RWPE2 (cell line): ENCODE measurements around the gene SGCG.

Experiments
- ATAC-seq: fragments of 200-7000 bp; cut with Tn5 transposase; 3 replicates; pipeline ENCODE4 v1.9.1; 2021; ENCODE audit warnings: low read depth
- DNase-seq: peaks from one replicate; pipeline ENCODE4 v3.0.0-alpha.2; 2020; ENCODE audit warnings: low spot score
- H3K27ac ChIP-seq: fragments of 450-650 bp; 2 replicates; pipeline ENCODE4 v1.5.1; 2017; ENCODE audit warnings: mild to moderate bottlenecking; ENCODE audit not compliant: poor library complexity, severe bottlenecking
- H3K27me3 ChIP-seq: fragments of 250-450 bp; sonication (Bioruptor Pico); 2 replicates; pipeline ENCODE4 v1.5.1; 2021; ENCODE audit warnings: mild to moderate bottlenecking, moderate library complexity; ENCODE audit not compliant: insufficient read depth, poor library complexity, severe bottlenecking
- H3K36me3 ChIP-seq: fragments of 250-450 bp; sonication (Bioruptor Pico); 2 replicates; pipeline ENCODE4 v1.5.1; 2020; ENCODE audit warnings: low read depth, mild to moderate bottlenecking, moderate library complexity
- H3K4me1 ChIP-seq: fragments of 250-450 bp; sonication (Bioruptor Pico); 2 replicates; pipeline ENCODE4 v1.5.1; 2021; ENCODE audit warnings: mild to moderate bottlenecking, moderate library complexity; ENCODE audit not compliant: insufficient read depth, poor library complexity, severe bottlenecking
- H3K4me3 ChIP-seq: fragments of 250-450 bp; sonication (Bioruptor Pico); 2 replicates; pipeline ENCODE4 v1.5.1; 2021; ENCODE audit warnings: mild to moderate bottlenecking, moderate library complexity; ENCODE audit not compliant: severe bottlenecking
- H3K9me3 ChIP-seq: fragments of 250-450 bp; sonication (Bioruptor Pico); 2 replicates; pipeline ENCODE4 v1.5.1; 2021; ENCODE audit warnings: mild to moderate bottlenecking, moderate library complexity; ENCODE audit not compliant: severe bottlenecking
- TF ChIP-seq, protein P1 (sequence below): fragments of 450-650 bp; IDR thresholded peaks from one replicate; pipeline ENCODE4 v1.5.1; 2017; ENCODE audit warnings: mild to moderate bottlenecking, moderate library complexity; ENCODE audit not compliant: poor library complexity, severe bottlenecking

SGCG gene

GRCh38 chr13:23354520-23354919 lies 173.7 kb downstream of the SGCG start:
- H3K27ac ChIP-seq = no peak overlapping the region
- no peaks in the 10 kb centered on the region for H3K4me1 ChIP-seq
- DNase-seq (no peak), ATAC-seq (no peak)
- H3K27me3 ChIP-seq = no peaks in the 10 kb centered on the region
- peaks cover 57% of the 10 kb centered on the region for H3K36me3 ChIP-seq
- no peak overlapping the region for H3K4me3 ChIP-seq
- TF ChIP-seq, protein P1, sequence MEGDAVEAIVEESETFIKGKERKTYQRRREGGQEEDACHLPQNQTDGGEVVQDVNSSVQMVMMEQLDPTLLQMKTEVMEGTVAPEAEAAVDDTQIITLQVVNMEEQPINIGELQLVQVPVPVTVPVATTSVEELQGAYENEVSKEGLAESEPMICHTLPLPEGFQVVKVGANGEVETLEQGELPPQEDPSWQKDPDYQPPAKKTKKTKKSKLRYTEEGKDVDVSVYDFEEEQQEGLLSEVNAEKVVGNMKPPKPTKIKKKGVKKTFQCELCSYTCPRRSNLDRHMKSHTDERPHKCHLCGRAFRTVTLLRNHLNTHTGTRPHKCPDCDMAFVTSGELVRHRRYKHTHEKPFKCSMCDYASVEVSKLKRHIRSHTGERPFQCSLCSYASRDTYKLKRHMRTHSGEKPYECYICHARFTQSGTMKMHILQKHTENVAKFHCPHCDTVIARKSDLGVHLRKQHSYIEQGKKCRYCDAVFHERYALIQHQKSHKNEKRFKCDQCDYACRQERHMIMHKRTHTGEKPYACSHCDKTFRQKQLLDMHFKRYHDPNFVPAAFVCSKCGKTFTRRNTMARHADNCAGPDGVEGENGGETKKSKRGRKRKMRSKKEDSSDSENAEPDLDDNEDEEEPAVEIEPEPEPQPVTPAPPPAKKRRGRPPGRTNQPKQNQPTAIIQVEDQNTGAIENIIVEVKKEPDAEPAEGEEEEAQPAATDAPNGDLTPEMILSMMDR = no peak
- no peaks in the 10 kb centered on the region for H3K9me3 ChIP-seq

DNA sequence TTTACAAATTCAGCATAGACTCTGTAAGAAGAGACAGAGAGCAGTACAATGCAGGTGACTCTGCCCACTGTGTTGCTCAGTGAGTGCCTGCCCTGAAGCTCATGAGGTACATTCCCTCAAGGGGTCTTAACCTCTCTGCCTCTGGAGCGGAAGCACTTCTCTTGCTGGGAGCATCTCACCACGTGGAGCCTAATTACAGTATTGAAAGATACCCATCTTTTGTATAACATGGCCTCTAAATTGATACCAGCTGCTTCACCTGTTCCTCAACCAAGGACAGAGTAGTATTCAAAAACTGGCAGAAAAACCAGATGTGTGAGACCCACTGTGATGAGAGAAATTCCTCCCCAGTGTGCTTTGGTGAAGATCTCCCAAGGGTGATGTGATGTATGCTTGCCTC lies 175.6 kb downstream of the SGCG start:
- no peak overlapping the region for H3K27ac ChIP-seq
- H3K36me3 ChIP-seq = peaks cover 51% of the 10 kb centered on the region
- no peaks in the 10 kb centered on the region for H3K4me1 ChIP-seq
- ATAC-seq (no peak), DNase-seq (no peak)
- no peaks in the 10 kb centered on the region for H3K27me3 ChIP-seq
- TF ChIP-seq, protein P1 = no peak
- H3K9me3 ChIP-seq = no peaks in the 10 kb centered on the region
- H3K4me3 ChIP-seq = no peak overlapping the region

- H3K4me3 ChIP-seq = no peak overlapping the region
- peaks cover 46% of the 10 kb centered on the region for H3K36me3 ChIP-seq
- no peak overlapping the region for H3K27ac ChIP-seq
- H3K4me1 ChIP-seq = no peaks in the 10 kb centered on the region
- H3K27me3 ChIP-seq = no peaks in the 10 kb centered on the region
- TF ChIP-seq, protein P1 = no peak
- no peaks in the 10 kb centered on the region for H3K9me3 ChIP-seq
- DNase-seq (no peak), ATAC-seq (no peak)
Observed at GRCh38 chr13:23357349-23357748, 176.6 kb downstream of the SGCG start.

DNA sequence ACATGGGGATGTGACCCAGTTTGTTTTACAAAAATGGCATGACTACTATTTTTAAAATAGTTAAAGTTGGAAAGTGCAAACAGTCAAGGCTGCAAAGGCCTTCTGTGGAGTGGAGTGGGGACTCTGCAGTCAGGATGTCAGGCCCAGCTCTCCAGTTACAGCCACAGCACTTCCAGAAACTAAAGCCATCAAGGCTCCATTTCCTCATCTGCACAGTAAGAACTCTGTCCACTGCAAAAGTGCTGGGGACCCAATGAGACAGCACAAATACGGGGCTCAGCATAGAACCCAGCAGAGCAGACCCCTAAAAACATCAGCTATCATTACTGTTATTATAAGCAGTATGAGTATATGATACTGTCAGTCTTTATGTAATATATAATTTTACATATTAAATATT lies 179.1 kb downstream of the SGCG start:
- Histone ChIP-seq H3K27me3 (no peaks in the 10 kb centered on the region), H3K27ac (no peak overlapping the region), H3K4me1 (no peaks in the 10 kb centered on the region), H3K36me3 (peaks cover 49% of the 10 kb centered on the region), H3K4me3 (no peak overlapping the region), H3K9me3 (no peaks in the 10 kb centered on the region)
- TF ChIP-seq, protein P1 = no peak
- no peak for ATAC-seq
- DNase-seq = no peak

GRCh38 chr13:23365652-23366051 lies 184.9 kb downstream of the SGCG start:
- Histone ChIP-seq H3K4me1 (no peaks in the 10 kb centered on the region), H3K27ac (no peak overlapping the region), H3K36me3 (peaks cover 73% of the 10 kb centered on the region), H3K4me3 (no peak overlapping the region), H3K27me3 (no peaks in the 10 kb centered on the region), H3K9me3 (no peaks in the 10 kb centered on the region)
- DNase-seq (no peak), ATAC-seq (no peak)
- TF ChIP-seq, protein P1 = no peak
